ENCODE measurements around the gene ARHGAP26. TPM values are rescaled to one million over a fixed set of nuclear protein-coding genes. Genes with fewer than 3 reads are reported as not detected.

Gene ARHGAP26
- polyA plus RNA-seq, 1 donor (not counting 4 experiments of a cell fraction or from before 2014, with no cell fraction given), result 3.9 TPM

GRCh38 chr5:142905348-142905747 is 135.2 kb downstream of the ARHGAP26 start:
- H3K27me3 ChIP-seq (ENCODE audit: control insufficient read depth, extremely low read depth, insufficient read depth, low read length), result no peaks in the 10 kb centered on the region
- no peaks in the 10 kb centered on the region for H4K20me1 ChIP-seq (ENCODE audit: control insufficient read depth, extremely low read depth, insufficient read depth, low read length)

GRCh38 chr5:142906863-142907671 is 136.9 kb downstream of the ARHGAP26 start:
- TF ChIP-seq CTCF (optimal IDR thresholded peaks at IDR 0.05 in 1 of 3, IDR thresholded peaks at IDR 0.05 in 1 of 3, conservative IDR thresholded peaks at IDR 0.05 in 1 of 3; ENCODE audit: extremely low read depth in 1 of 3, insufficient read depth in 2 of 3, low read length in 3 of 3), result no peak
- TF ChIP-seq EZH2 (IDR thresholded peaks at IDR 0.05; ENCODE audit: low read length), result no peak
- no peaks in the 10 kb centered on the region for H3K9me1 ChIP-seq (ENCODE audit: control insufficient read depth, extremely low read depth, insufficient read depth, low read length)
- no peaks in the 10 kb centered on the region for H3K9me3 ChIP-seq (ENCODE audit: control insufficient read depth, low read depth, low read length)
- dilution Hi-C loops (cut with MboI; ENCODE audit: extremely low pct_ligation_motif_present, low sequenced_read_pairs), result no loop called here
- FAIRE-seq (peak; percentile 67), DNase-seq (ENCODE audit: low read depth, low spot score) (no peak)
- no peak overlapping the region for H2AFZ ChIP-seq (ENCODE audit: control insufficient read depth, low read length)
- no peak overlapping the region for H3K9ac ChIP-seq (ENCODE audit: control insufficient read depth, extremely low read depth, insufficient read depth, low read length)
- peaks cover 0 to 10% of the 10 kb centered on the region in 2 experiments for H3K36me3 ChIP-seq (ENCODE audit: control insufficient read depth in 2 of 2, extremely low read depth in 1 of 2, insufficient read depth in 2 of 2, low read length in 2 of 2)
- H3K4me3 ChIP-seq (ENCODE audit: control insufficient read depth in 2 of 3, extremely low read depth in 1 of 3, insufficient read depth in 2 of 3, low read depth in 1 of 3, low read length in 3 of 3), result no peak overlapping the region
- H4K20me1 ChIP-seq (ENCODE audit: control insufficient read depth, extremely low read depth, insufficient read depth, low read length), result no peaks in the 10 kb centered on the region
- H3K27ac ChIP-seq (ENCODE audit: control insufficient read depth, insufficient read depth, low read length), result peak overlapping the region; percentile 55
- H3K79me2 ChIP-seq (ENCODE audit: control insufficient read depth, insufficient read depth, low read length), result no peaks in the 10 kb centered on the region
- no peaks in the 10 kb centered on the region for H3K27me3 ChIP-seq (ENCODE audit: control insufficient read depth, extremely low read depth, insufficient read depth, low read length)
- peak overlapping the region; percentile 27 for H3K4me2 ChIP-seq (ENCODE audit: control insufficient read depth, extremely low read depth, insufficient read depth, low read depth, low read length)
- H3K4me1 ChIP-seq (ENCODE audit: control insufficient read depth, extremely low read depth, insufficient read depth, low read length), result peaks cover 34% of the 10 kb centered on the region

More at GRCh38 chr5:142905348-142905747, 135.2 kb downstream of the ARHGAP26 start:
- dilution Hi-C loops (cut with MboI; ENCODE audit: extremely low pct_ligation_motif_present, low sequenced_read_pairs), result no loop called here
- TF ChIP-seq EZH2 (IDR thresholded peaks at IDR 0.05; ENCODE audit: low read length) (no peak), CTCF (optimal IDR thresholded peaks at IDR 0.05 in 1 of 3, IDR thresholded peaks at IDR 0.05 in 1 of 3, conservative IDR thresholded peaks at IDR 0.05 in 1 of 3; ENCODE audit: extremely low read depth in 1 of 3, insufficient read depth in 2 of 3, low read length in 3 of 3) (no peak)
- H3K4me3 ChIP-seq (ENCODE audit: control insufficient read depth in 2 of 3, extremely low read depth in 1 of 3, insufficient read depth in 2 of 3, low read depth in 1 of 3, low read length in 3 of 3), result no peak overlapping the region
- no peak overlapping the region for H3K9ac ChIP-seq (ENCODE audit: control insufficient read depth, extremely low read depth, insufficient read depth, low read length)
- H3K9me3 ChIP-seq (ENCODE audit: control insufficient read depth, low read depth, low read length), result no peaks in the 10 kb centered on the region
- no peak overlapping the region for H3K4me2 ChIP-seq (ENCODE audit: control insufficient read depth, extremely low read depth, insufficient read depth, low read depth, low read length)
- peak; percentile 43 for FAIRE-seq
- H2AFZ ChIP-seq (ENCODE audit: control insufficient read depth, low read length), result no peak overlapping the region
- H3K79me2 ChIP-seq (ENCODE audit: control insufficient read depth, insufficient read depth, low read length), result no peaks in the 10 kb centered on the region
- peaks cover 48% of the 10 kb centered on the region for H3K4me1 ChIP-seq (ENCODE audit: control insufficient read depth, extremely low read depth, insufficient read depth, low read length)
- DNase-seq (ENCODE audit: low read depth, low spot score), result no peak
- H3K27ac ChIP-seq (ENCODE audit: control insufficient read depth, insufficient read depth, low read length), result no peak overlapping the region
- H3K9me1 ChIP-seq (ENCODE audit: control insufficient read depth, extremely low read depth, insufficient read depth, low read length), result peaks cover 2% of the 10 kb centered on the region
- H3K36me3 ChIP-seq (ENCODE audit: control insufficient read depth in 2 of 2, extremely low read depth in 1 of 2, insufficient read depth in 2 of 2, low read length in 2 of 2), result peaks cover 0 to 10% of the 10 kb centered on the region in 2 experiments

All from keratinocyte (primary cell).